Motor neuron (in vitro differentiated cells): ENCODE measurements around the gene PRPF38A. TPM values are rescaled to one million over a fixed set of nuclear protein-coding genes. Genes with fewer than 3 reads are reported as not detected.

Experiments
- ATAC-seq, 8 experiments: fragments of 200-7000 bp; cut with Tn5 transposase; replicated peaks in 6 of 8; 2 replicates each; pipeline ENCODE4 v1.8.0; 2021; ENCODE audit warnings: mild to moderate bottlenecking in 8 of 8, moderate library complexity in 8 of 8
- H3K27ac ChIP-seq, 2 donors: fragments of 250-450 bp; sonication (Bioruptor Pico); 2 replicates each; pipeline ENCODE4 v1.9.0; 2021; ENCODE audit warnings: antibody characterized with exemption in 2 of 2, mild to moderate bottlenecking in 2 of 2, moderate library complexity in 1 of 2
- H3K4me1 ChIP-seq, 2 donors: fragments of 250-450 bp; sonication (Bioruptor Pico); replicated peaks in 1 of 2; 2 replicates each; pipeline ENCODE4 v1.6.1; 2021; ENCODE audit warnings: antibody characterized with exemption in 2 of 2, mild to moderate bottlenecking in 2 of 2, moderate library complexity in 1 of 2
- H3K4me3 ChIP-seq, 5 donors: fragments of 250-450 bp; sonication (Bioruptor Pico); 2 replicates each; pipeline ENCODE4 v1.9.0; 2021; ENCODE audit warnings: antibody characterized with exemption in 5 of 5, mild to moderate bottlenecking in 5 of 5, moderate library complexity in 4 of 5
- WGBS, 10 experiments: fragments of 450-650 bp; shearing (Covaris generic); methylation state at CpG; one replicate each; pipeline ENCODE4 v1.0.0; 2022; 5-methylcytosine and 5-hydroxymethylcytosine counted together
- in situ Hi-C, 9 experiments: fragments of 400-800 bp; cut with MboI; loops; one replicate each; pipeline ENCODE4 v1.15.0; 2021; ENCODE audit warnings: low sequenced_read_pairs in 9 of 9, low pct_unique_long_range_greater_than_20kb in 2 of 9; ENCODE audit not compliant: unreplicated experiment in 9 of 9
- total RNA-seq, 8 experiments: library from RNA; unstranded; fragments of 300-600 nt; gene quantifications; 2 replicates each; pipeline versions ENCODE4 v1.2.3 to v1.2.4, GENCODE V29; 2022

Gene PRPF38A
- total RNA-seq, result 10 to 100 TPM; 15.1 to 46.9 (median 35.7) TPM

DNA sequence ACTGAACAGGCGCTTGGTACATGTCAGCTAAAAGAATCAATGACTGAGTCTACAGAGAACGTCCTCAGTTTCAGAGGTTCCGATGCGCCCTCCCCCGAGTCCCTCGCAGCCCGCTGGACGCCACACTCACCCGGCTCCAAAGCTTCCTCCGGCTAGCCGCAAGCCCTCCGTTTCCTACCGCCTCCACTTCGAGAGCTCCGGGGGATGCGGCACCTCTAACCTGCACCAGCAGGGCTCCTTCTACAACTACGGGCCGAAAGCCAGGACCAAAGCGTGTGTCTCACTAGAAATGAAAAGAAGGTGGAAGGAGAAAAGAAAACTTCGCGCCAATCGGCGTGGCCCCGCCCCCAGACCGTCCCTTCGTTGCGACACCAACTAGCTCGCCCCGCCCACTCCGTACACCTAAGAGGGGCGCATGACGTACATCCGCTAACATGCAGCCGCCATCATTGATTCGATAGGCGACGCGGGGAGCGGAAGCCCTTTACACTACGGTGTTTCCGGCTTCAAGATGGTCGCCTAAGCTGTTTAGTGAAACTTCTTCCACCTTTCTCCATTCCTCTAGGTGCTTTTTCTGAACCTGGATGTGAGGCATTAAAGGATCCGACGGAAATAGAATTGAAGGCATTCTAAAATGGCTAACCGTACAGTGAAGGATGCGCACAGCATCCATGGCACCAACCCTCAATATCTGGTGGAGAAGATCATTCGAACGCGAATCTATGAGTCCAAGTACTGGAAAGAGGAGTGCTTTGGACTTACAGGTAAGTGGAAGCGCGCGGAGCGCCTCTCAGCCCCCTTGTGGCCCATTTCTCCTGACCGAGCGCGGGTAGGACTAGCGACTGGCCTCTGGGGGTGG lies at the start of gene PRPF38A, which contains the start of gene ORC1:
Gene PRPF38A (plus strand): TSS at position 487 of the 859 bp plus-strand sequence. CDS start 148 bp downstream, at position 635.
Gene ORC1 (minus strand): TSS at position 308 of the 859 bp plus-strand sequence. CDS start 2,200 bp downstream, outside the sequence.
- Histone ChIP-seq H3K27ac (peak within 1 kb of the TSS; percentile 82 to 96), H3K4me1 (peaks cover 6 to 13% of the 10 kb centered on the region in 2 donors), H3K4me3 (peak within 1 kb of the TSS; percentile 70 to 95 (median 91))
- 0 to 1% (median 1%) methylated on average over 4 to 51 of the region's 57 CpGs; no CpG with 5 or more reads in 1 of the 10 experiments for WGBS, 10 experiments
- peak; percentile 92 to 98 (median 96) for ATAC-seq
- in situ Hi-C loops, result no loop called here

GRCh38 chr1:52355436-52355835 lies 49.0 kb upstream of the PRPF38A start:
- in situ Hi-C loops, result no loop called here

GRCh38 chr1:52355847-52356505 lies 48.4 kb upstream of the PRPF38A start:
- ATAC-seq, result no peak
- Histone ChIP-seq H3K4me3 (no peak overlapping the region), H3K27ac (no peak overlapping the region), H3K4me1 (peaks cover 5% of the 10 kb centered on the region in 2 donors)
- in situ Hi-C loops, result no loop called here
- WGBS, 10 experiments, result 0 to 100% (median 88%) methylated on average over 1 to 4 of the region's 11 CpGs; no CpG with 5 or more reads in 5 of the 10 experiments

More at GRCh38 chr1:52355436-52355835, 49.0 kb upstream of the PRPF38A start:
- Histone ChIP-seq H3K27ac (no peak overlapping the region), H3K4me1 (peaks cover 9% of the 10 kb centered on the region in 2 donors), H3K4me3 (no peak overlapping the region)
- ATAC-seq, result no peak
- 93 to 100% (median 99%) methylated on average over 1 to 5 of the region's 8 CpGs; no CpG with 5 or more reads in 4 of the 10 experiments for WGBS, 10 experiments

- in situ Hi-C loops, result no loop called here
- WGBS, 10 experiments, result 80 to 100% (median 93%) methylated on average over 1 to 7 of the region's 8 CpGs; no CpG with 5 or more reads in 2 of the 10 experiments
- no peak for ATAC-seq
- Histone ChIP-seq H3K4me3 (no peak overlapping the region), H3K4me1 (no peaks in the 10 kb centered on the region), H3K27ac (no peak overlapping the region)
These were observed 47.5 kb upstream of the PRPF38A start for GRCh38 chr1:52356818-52357355.

DNA sequence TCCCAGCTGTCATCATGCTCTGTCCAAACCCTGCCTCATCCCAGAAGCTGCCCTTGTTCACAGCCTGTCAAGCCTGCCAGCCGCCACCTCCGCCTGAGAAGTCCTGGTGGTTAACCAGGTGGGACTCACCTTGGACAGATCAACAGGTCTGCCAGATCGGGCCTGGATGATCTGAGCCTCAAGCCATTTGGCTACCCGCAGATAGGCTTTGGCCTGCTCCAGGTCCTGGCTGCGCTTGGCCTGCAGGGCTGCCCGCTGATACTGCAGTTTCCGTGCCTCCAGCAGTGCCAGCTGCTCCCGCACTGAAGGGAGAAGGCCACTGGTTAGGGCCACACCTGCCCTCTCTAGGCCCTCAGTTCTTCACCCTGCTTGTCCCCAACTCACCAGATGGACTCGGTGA lies 47.0 kb upstream of the PRPF38A start:
- Histone ChIP-seq H3K4me3 (no peak overlapping the region), H3K4me1 (no peaks in the 10 kb centered on the region), H3K27ac (no peak overlapping the region)
- in situ Hi-C loops, result no loop called here
- ATAC-seq, result peak in 1 of 8 experiments; percentile 7
- WGBS, 10 experiments, result 95 to 100% (median 99%) methylated on average over 3 to 6 of the region's 9 CpGs; no CpG with 5 or more reads in 6 of the 10 experiments

DNA sequence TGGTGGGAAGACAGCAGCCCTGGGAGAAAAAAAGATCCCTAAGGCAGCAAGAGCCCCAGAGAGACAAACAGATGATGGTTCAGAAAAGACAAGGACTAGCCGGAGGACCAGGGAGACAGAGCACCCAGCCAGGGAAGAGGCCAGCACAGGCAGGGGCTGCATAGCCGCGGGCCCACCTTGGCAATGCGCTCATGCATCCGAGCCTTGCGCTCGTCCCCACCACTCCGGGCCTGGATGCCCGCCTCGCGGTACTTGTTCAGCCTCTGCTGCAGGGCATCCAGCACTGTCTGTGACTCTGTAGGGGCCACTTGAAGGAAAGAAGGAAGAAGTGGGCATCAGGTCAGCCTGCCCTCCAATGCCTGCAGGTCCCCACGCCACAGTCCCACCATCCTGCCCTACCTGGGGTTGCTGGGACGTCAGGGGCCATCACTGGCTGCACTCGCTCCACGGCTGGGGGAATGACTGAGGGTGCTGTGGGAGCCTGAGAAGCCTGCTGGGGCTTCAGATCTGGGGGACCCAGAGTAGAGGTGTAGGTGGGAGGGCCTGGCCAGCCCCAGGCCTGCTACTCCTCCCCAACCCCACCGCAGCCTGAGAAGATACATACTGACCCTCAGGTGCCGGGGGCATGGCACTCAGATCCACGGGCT lies 45.4 kb upstream of the PRPF38A start:
- no peak overlapping the region for H3K27ac ChIP-seq
- in situ Hi-C loops, result no loop called here

GRCh38 chr1:52359676-52360594 lies 44.5 kb upstream of the PRPF38A start:
- in situ Hi-C loops, result no loop called here
- WGBS, 10 experiments, result 88 to 100% (median 94%) methylated on average over 1 to 11 of the region's 24 CpGs; no CpG with 5 or more reads in 4 of the 10 experiments
- Histone ChIP-seq H3K4me3 (no peak overlapping the region), H3K4me1 (peaks cover 6% of the 10 kb centered on the region in 2 donors), H3K27ac (no peak overlapping the region)
- ATAC-seq, result no peak

More for the DNA sequence above, 45.4 kb upstream of the PRPF38A start:
- no peak overlapping the region for H3K4me3 ChIP-seq
- H3K4me1 ChIP-seq, result no peaks in the 10 kb centered on the region
- ATAC-seq, result peak in 2 of 8 experiments; percentile 4 to 5
- 92 to 100% (median 98%) methylated on average over 1 to 11 of the region's 18 CpGs; no CpG with 5 or more reads in 5 of the 10 experiments for WGBS, 10 experiments

DNA sequence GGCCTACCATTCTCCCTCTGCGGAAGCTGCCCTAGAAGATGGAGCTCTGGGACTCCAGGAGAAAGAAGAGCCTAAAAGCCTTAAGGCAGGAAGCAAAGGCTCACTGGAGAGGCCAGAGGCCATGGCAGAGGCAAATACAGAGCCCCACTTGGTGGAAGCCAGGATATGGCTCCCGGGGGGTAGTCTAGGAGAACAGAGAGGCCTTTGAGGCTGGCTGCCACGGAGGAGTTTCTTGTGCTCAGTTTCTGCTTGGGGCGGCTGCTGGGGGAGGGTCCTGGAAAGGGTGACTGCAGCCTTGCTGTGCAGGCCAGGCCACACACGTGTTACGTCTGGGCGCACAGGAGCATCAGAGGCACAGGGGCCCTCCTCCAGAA lies 43.8 kb upstream of the PRPF38A start:
- Histone ChIP-seq H3K4me3 (no peak overlapping the region), H3K4me1 (peaks cover 6 to 9% of the 10 kb centered on the region in 2 donors), H3K27ac (no peak overlapping the region)
- 89 to 100% (median 96%) methylated on average over 3 to 5 of the region's 7 CpGs; no CpG with 5 or more reads in 5 of the 10 experiments for WGBS, 10 experiments
- in situ Hi-C loops, result no loop called here
- no peak for ATAC-seq

- Histone ChIP-seq H3K4me3 (peak overlapping the region in 3 of 5 donors; percentile 75 to 98 (median 93)), H3K4me1 (peaks cover 13 to 16% of the 10 kb centered on the region in 2 donors), H3K27ac (peak overlapping the region; percentile 6 to 84)
- no peak for ATAC-seq
- 40 to 90% (median 84%) methylated on average over 1 to 5 of the region's 5 CpGs; no CpG with 5 or more reads in 4 of the 10 experiments for WGBS, 10 experiments
- in situ Hi-C loops, result no loop called here
These were observed 40.1 kb upstream of the PRPF38A start for GRCh38 chr1:52364235-52364839.

- H3K4me1 ChIP-seq, result peaks cover 13 to 16% of the 10 kb centered on the region in 2 donors
- peak overlapping the region; percentile 75 to 98 (median 90) for H3K4me3 ChIP-seq
- H3K27ac ChIP-seq, result peak overlapping the region; percentile 84 to 89
- ATAC-seq, result peak; percentile 6 to 35 (median 17)
- WGBS, 10 experiments, result 0 to 83% (median 4%) methylated on average over 2 to 20 of the region's 22 CpGs; no CpG with 5 or more reads in 3 of the 10 experiments
- in situ Hi-C loops, result no loop called here
These were observed 39.2 kb upstream of the PRPF38A start for GRCh38 chr1:52365071-52365745.
